BLaER1 (cell line): ENCODE measurements around the gene PRR5L.
A peak's percentile ranks its signal among the peaks of the same experiment; 100 is the strongest.

ENCODE experiments used
- H3K27ac ChIP-seq: shearing (Covaris generic); formaldehyde crosslinking; 2 replicates; pipeline ENCODE4 v1.8.1; 2022
- H3K27me3 ChIP-seq: shearing (Covaris generic); formaldehyde crosslinking; 2 replicates; pipeline ENCODE4 v1.8.1; 2022
- H3K36me3 ChIP-seq: shearing (Covaris generic); formaldehyde crosslinking; 2 replicates; pipeline ENCODE4 v1.8.1; 2022
- H3K4me1 ChIP-seq: shearing (Covaris generic); formaldehyde crosslinking; 2 replicates; pipeline ENCODE4 v1.8.1; 2022
- H3K4me2 ChIP-seq: shearing (Covaris generic); formaldehyde crosslinking; 2 replicates; pipeline ENCODE4 v1.8.1; 2022
- H3K4me3 ChIP-seq: shearing (Covaris generic); formaldehyde crosslinking; 2 replicates; pipeline ENCODE4 v1.8.1; 2022
- H3K9ac ChIP-seq: shearing (Covaris generic); formaldehyde crosslinking; 2 replicates; pipeline ENCODE4 v1.8.1; 2022
- H3K9me3 ChIP-seq: shearing (Covaris generic); formaldehyde crosslinking; 2 replicates; pipeline ENCODE4 v1.8.1; 2022
- H4K20me1 ChIP-seq: shearing (Covaris generic); formaldehyde crosslinking; 2 replicates; pipeline ENCODE4 v1.8.1; 2022
- Cebpa-rat ChIP-seq: shearing (Covaris generic); IDR thresholded peaks from 2 replicates; pipeline ENCODE4 v1.8.1; 2022

The PRR5L gene

GRCh38 chr11:36407356-36407755, 111.3 kb downstream of the PRR5L start:
- Histone ChIP-seq H3K4me1 (peaks cover 69% of the 10 kb centered on the region), H3K27me3 (no peaks in the 10 kb centered on the region), H3K4me2 (peak overlapping the region; percentile 88), H3K36me3 (peaks cover 45% of the 10 kb centered on the region), H3K9me3 (no peaks in the 10 kb centered on the region), H4K20me1 (no peaks in the 10 kb centered on the region), H3K9ac (no peak overlapping the region), H3K4me3 (no peak overlapping the region), H3K27ac (peak overlapping the region; percentile 91)
- no peak for TF ChIP-seq Cebpa-rat

GRCh38 chr11:36408498-36409136, 112.5 kb downstream of the PRR5L start:
- H3K27ac ChIP-seq = peak overlapping the region; percentile 91
- peaks cover 3% of the 10 kb centered on the region; the same call in 1 of the 2 replicates for H3K9me3 ChIP-seq
- TF ChIP-seq Cebpa-rat = no peak
- peaks cover 80% of the 10 kb centered on the region for H3K4me1 ChIP-seq
- H3K27me3 ChIP-seq = no peaks in the 10 kb centered on the region
- peak overlapping the region; percentile 42; the same call in 1 of the 2 replicates for H3K4me3 ChIP-seq
- H3K4me2 ChIP-seq = peak overlapping the region; percentile 88
- H3K36me3 ChIP-seq = peaks cover 43% of the 10 kb centered on the region
- no peaks in the 10 kb centered on the region for H4K20me1 ChIP-seq
- peak overlapping the region; percentile 69 for H3K9ac ChIP-seq

- peak overlapping the region; percentile 91 for H3K27ac ChIP-seq
- peak overlapping the region; percentile 88 for H3K4me2 ChIP-seq
- peak overlapping the region; percentile 42; the same call in 1 of the 2 replicates for H3K4me3 ChIP-seq
- H4K20me1 ChIP-seq = no peaks in the 10 kb centered on the region
- peaks cover 36% of the 10 kb centered on the region for H3K36me3 ChIP-seq
- peak overlapping the region; percentile 69 for H3K9ac ChIP-seq
- peaks cover 3% of the 10 kb centered on the region; the same call in 1 of the 2 replicates for H3K9me3 ChIP-seq
- TF ChIP-seq Cebpa-rat = no peak
- no peaks in the 10 kb centered on the region for H3K27me3 ChIP-seq
- peaks cover 80% of the 10 kb centered on the region for H3K4me1 ChIP-seq
Observed at GRCh38 chr11:36409152-36409816, 113.2 kb downstream of the PRR5L start.

GRCh38 chr11:36411202-36411640, 115.1 kb downstream of the PRR5L start:
- TF ChIP-seq Cebpa-rat = no peak
- Histone ChIP-seq H3K9ac (peak overlapping the region; percentile 49; the same call in 1 of the 2 replicates), H3K27me3 (no peaks in the 10 kb centered on the region), H4K20me1 (no peaks in the 10 kb centered on the region), H3K9me3 (peaks cover 8% of the 10 kb centered on the region; the same call in 1 of the 2 replicates), H3K4me3 (no peak overlapping the region), H3K27ac (peak overlapping the region; percentile 91), H3K4me1 (peaks cover 72% of the 10 kb centered on the region), H3K36me3 (peaks cover 24% of the 10 kb centered on the region), H3K4me2 (peak overlapping the region; percentile 88)

- Histone ChIP-seq H4K20me1 (no peaks in the 10 kb centered on the region), H3K4me1 (peaks cover 55% of the 10 kb centered on the region), H3K9me3 (peaks cover 8% of the 10 kb centered on the region; the same call in 1 of the 2 replicates), H3K9ac (0 out of 2 replicates have a peak overlapping the region, but pooled peaks have one; percentile 5), H3K36me3 (peaks cover 39% of the 10 kb centered on the region), H3K4me3 (no peak overlapping the region), H3K27ac (peak overlapping the region; percentile 53), H3K4me2 (peak overlapping the region; percentile 88), H3K27me3 (no peaks in the 10 kb centered on the region)
- TF ChIP-seq Cebpa-rat = no peak
Observed at GRCh38 chr11:36412781-36413383, 116.8 kb downstream of the PRR5L start.

- no peak for TF ChIP-seq Cebpa-rat
- Histone ChIP-seq H3K36me3 (peaks cover 61% of the 10 kb centered on the region), H3K9ac (no peak overlapping the region), H3K4me1 (peaks cover 35% of the 10 kb centered on the region), H3K27ac (no peak overlapping the region), H3K9me3 (peaks cover 8% of the 10 kb centered on the region; the same call in 1 of the 2 replicates), H4K20me1 (no peaks in the 10 kb centered on the region), H3K27me3 (no peaks in the 10 kb centered on the region), H3K4me2 (no peak overlapping the region), H3K4me3 (no peak overlapping the region)
Observed at GRCh38 chr11:36417154-36417553, 121.1 kb downstream of the PRR5L start.

- 0 out of 2 replicates have a peak overlapping the region, but pooled peaks have one; percentile 12 for H3K27ac ChIP-seq
- H3K9ac ChIP-seq = no peak overlapping the region
- H4K20me1 ChIP-seq = no peaks in the 10 kb centered on the region
- H3K4me2 ChIP-seq = peak overlapping the region; percentile 67; the same call in 1 of the 2 replicates
- no peak for TF ChIP-seq Cebpa-rat
- H3K36me3 ChIP-seq = peaks cover 76% of the 10 kb centered on the region
- no peaks in the 10 kb centered on the region for H3K27me3 ChIP-seq
- H3K4me3 ChIP-seq = no peak overlapping the region
- H3K4me1 ChIP-seq = peaks cover 39% of the 10 kb centered on the region
- H3K9me3 ChIP-seq = peaks cover 4% of the 10 kb centered on the region; the same call in 1 of the 2 replicates
Observed at GRCh38 chr11:36419791-36420424, 123.8 kb downstream of the PRR5L start.

- Histone ChIP-seq H3K4me1 (peaks cover 39% of the 10 kb centered on the region), H3K4me3 (no peak overlapping the region), H3K36me3 (peaks cover 82% of the 10 kb centered on the region), H4K20me1 (no peaks in the 10 kb centered on the region), H3K9me3 (no peaks in the 10 kb centered on the region), H3K27me3 (no peaks in the 10 kb centered on the region), H3K27ac (0 out of 2 replicates have a peak overlapping the region, but pooled peaks have one; percentile 12), H3K9ac (peak overlapping the region; percentile 9; the same call in 1 of the 2 replicates), H3K4me2 (peak overlapping the region; percentile 67)
- TF ChIP-seq Cebpa-rat = no peak
Observed at GRCh38 chr11:36421546-36422155, 125.6 kb downstream of the PRR5L start.

- H3K27me3 ChIP-seq = no peaks in the 10 kb centered on the region
- peaks cover 81% of the 10 kb centered on the region for H3K36me3 ChIP-seq
- no peak for TF ChIP-seq Cebpa-rat
- H3K9ac ChIP-seq = no peak overlapping the region
- H3K4me1 ChIP-seq = peaks cover 32% of the 10 kb centered on the region
- H3K27ac ChIP-seq = no peak overlapping the region
- H3K4me3 ChIP-seq = no peak overlapping the region
- no peaks in the 10 kb centered on the region for H4K20me1 ChIP-seq
- H3K4me2 ChIP-seq = no peak overlapping the region
- H3K9me3 ChIP-seq = no peaks in the 10 kb centered on the region
Observed at GRCh38 chr11:36425561-36426081, 129.5 kb downstream of the PRR5L start.
